Endothelial cell of coronary artery (primary cell): ENCODE results near the gene YIPF2. TPM values are rescaled to one million over a fixed set of nuclear protein-coding genes. Genes with fewer than 3 reads are reported as not detected.

Source experiments
- total RNA-seq: library from RNA; depleted of rRNA; stranded (reverse); fragments of >200 nt; gene quantifications from 2 replicates; pipeline ENCODE4 v1.2.3, GENCODE V29; 2014

Gene YIPF2
- 69.6 and 75.9 TPM in 2 replicates for total RNA-seq

DNA sequence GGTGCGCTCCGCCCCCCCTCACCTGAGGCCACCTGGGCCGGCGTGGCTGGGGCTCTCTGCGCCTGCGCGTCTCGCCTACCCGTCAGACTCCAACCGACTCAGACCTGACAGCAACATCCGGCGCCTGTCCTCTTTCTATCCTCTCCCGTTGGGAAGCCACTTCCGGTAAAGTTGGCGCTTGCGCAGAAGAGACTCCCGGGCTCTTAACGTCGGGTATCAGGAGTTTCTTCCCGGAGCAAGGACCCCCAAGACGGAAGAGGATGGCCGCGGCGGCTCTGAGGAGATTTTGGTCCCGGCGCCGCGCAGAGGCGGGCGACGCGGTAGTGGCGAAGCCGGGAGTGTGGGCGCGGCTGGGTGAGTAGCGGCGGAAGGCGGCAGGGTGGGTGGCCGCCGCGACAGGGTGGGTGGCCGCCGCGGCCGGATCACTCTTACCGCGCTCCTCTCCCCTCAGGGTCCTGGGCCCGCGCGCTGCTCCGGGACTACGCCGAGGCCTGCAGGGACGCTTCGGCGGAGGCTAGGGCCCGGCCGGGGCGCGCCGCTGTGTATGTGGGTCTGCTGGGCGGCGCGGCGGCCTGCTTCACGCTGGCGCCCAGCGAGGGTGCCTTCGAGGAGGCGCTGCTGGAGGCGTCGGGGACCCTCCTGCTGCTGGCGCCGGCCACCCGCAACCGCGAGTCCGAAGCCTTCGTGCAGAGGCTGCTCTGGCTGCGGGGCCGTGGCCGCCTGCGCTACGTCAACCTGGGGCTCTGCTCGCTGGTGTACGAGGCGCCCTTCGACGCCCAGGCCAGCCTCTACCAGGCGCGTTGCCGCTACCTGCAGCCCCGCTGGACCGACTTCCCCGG, at the start of gene YIPF2, which contains the start of gene TIMM29:
TSS of gene YIPF2 (minus strand) at position 77 of the 839 bp plus-strand sequence. CDS start 229 bp downstream, outside the sequence.
TSS of gene TIMM29 (plus strand) at position 249 of the 839 bp plus-strand sequence. CDS start at position 261, 12 bp downstream.

DNA sequence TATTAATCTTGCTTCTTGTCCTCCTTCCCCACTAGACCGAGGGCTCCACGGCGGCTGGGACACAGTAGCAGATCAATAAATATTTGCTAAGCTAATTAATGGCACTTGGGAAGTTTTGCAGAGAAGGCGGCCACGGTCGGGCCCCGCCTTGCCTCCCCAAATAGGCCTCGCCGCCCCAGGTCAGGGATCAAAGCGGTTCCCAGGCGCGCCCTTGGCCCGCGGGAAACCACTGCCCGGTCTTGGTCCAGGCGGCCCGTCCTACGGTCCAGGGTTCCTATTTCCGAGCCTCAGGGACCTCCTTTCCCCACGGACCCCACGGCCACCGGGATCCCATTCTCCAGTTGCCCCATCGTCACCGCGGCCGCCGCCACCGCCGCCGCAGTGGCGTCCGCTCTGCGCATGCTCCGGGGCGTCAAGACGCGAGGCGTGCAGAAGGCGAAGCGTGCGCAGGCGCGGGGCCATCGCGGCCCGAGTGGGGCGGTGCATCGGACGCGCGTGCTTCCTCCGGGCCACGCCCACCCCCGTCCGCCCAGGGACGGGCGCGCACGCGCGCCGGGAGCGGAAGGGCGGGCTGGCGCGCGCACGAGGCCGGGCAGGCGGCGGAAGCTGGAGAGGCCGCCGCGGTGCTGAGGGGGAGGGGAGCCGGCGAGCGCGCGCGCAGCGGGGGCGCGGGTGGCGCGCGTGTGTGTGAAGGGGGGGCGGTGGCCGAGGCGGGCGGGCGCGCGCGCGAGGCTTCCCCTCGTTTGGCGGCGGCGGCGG, 32.1 kb upstream of the YIPF2 start, which contains the start of gene SMARCA4:
TSS of gene SMARCA4 (plus strand) at position 717 of the 759 bp plus-strand sequence. CDS start 23,122 bp downstream, outside the sequence.

Other genes starting within 250 kb of the YIPF2 start
- 36.3 and 40.8 TPM in 2 replicates for gene QTRT1, start 227.2 kb downstream of the YIPF2 start, total RNA-seq
- 106 and 132 TPM in 2 replicates for gene DNM2, start 210.6 kb downstream of the YIPF2 start, total RNA-seq
- gene TMED1, start 92.4 kb downstream of the YIPF2 start, total RNA-seq, result 33.9 and 42.6 TPM in 2 replicates
- 0.28 TPM in 1 of 2 replicates, not detected in the other for gene C19orf38, start 80.2 kb downstream of the YIPF2 start, total RNA-seq
- 25.3 and 26.6 TPM in 2 replicates for gene CARM1, start 57.1 kb downstream of the YIPF2 start, total RNA-seq
- 24.2 and 27.0 TPM in 2 replicates for gene TIMM29, start 172 bp upstream of the YIPF2 start, total RNA-seq
- 91.1 and 95.7 TPM in 2 replicates for gene SMARCA4, start 32.4 kb upstream of the YIPF2 start, total RNA-seq
- 49.6 and 58.1 TPM in 2 replicates for gene LDLR, start 160.8 kb upstream of the YIPF2 start, total RNA-seq
- gene SPC24, start 227.1 kb upstream of the YIPF2 start, total RNA-seq, result 37.4 and 77.4 TPM in 2 replicates